Hepatocyte (in vitro differentiated cells): ENCODE results near the gene HSD11B1. TPM values are rescaled to one million over a fixed set of nuclear protein-coding genes. Genes with fewer than 3 reads are reported as not detected.

Experiments used
- DNase-seq: peaks from one replicate; pipeline ENCODE4 v3.0.0-alpha.2; 2016; ENCODE audit warnings: low spot score
- H2AFZ ChIP-seq: fragments of 200-600 bp; sonication (generic); 2 replicates; pipeline ENCODE4 v1.6.0; 2016; ENCODE audit warnings: antibody characterized with exemption, mild to moderate bottlenecking
- H3K27ac ChIP-seq: fragments of 200-600 bp; sonication (generic); 2 replicates; pipeline ENCODE4 v1.5.1; 2016; ENCODE audit warnings: mild to moderate bottlenecking
- H3K27me3 ChIP-seq: fragments of 200-600 bp; sonication (generic); 2 replicates; pipeline ENCODE4 v1.6.1; 2016
- H3K36me3 ChIP-seq: fragments of 200-600 bp; sonication (generic); replicated peaks from 2 replicates; pipeline ENCODE4 v1.5.1; 2016; ENCODE audit warnings: low read depth; ENCODE audit not compliant: insufficient read depth
- H3K4me1 ChIP-seq: fragments of 200-600 bp; sonication (generic); 2 replicates; pipeline ENCODE4 v1.5.1; 2016; ENCODE audit warnings: mild to moderate bottlenecking, moderate library complexity; ENCODE audit not compliant: insufficient read depth
- H3K4me2 ChIP-seq: fragments of 200-600 bp; sonication (generic); 2 replicates; pipeline ENCODE4 v1.6.0; 2016
- H3K4me3 ChIP-seq: fragments of 200-600 bp; sonication (generic); 2 replicates; pipeline ENCODE4 v1.5.1; 2016; ENCODE audit warnings: mild to moderate bottlenecking
- H3K79me2 ChIP-seq: fragments of 200-600 bp; sonication (generic); 2 replicates; pipeline ENCODE4 v1.6.0; 2017; ENCODE audit warnings: mild to moderate bottlenecking
- H3K9me2 ChIP-seq: fragments of 200-600 bp; sonication (generic); replicated peaks from 2 replicates; pipeline ENCODE4 v1.6.0; 2017; ENCODE audit warnings: mild to moderate bottlenecking; ENCODE audit not compliant: insufficient read depth
- H3K9me3 ChIP-seq: fragments of 200-600 bp; sonication (generic); 2 replicates; pipeline ENCODE4 v1.5.1; 2016; ENCODE audit warnings: low read depth, mild to moderate bottlenecking
- H4K20me1 ChIP-seq: fragments of 200-600 bp; sonication (generic); 2 replicates; pipeline ENCODE4 v1.6.0; 2016; ENCODE audit warnings: mild to moderate bottlenecking; ENCODE audit not compliant: insufficient read depth, poor library complexity, severe bottlenecking
- EZH2 ChIP-seq: fragments of 200-600 bp; sonication (generic); IDR thresholded peaks from 2 replicates; pipeline ENCODE4 v1.6.1; 2016; ENCODE audit warnings: antibody characterized with exemption, mild to moderate bottlenecking, borderline replicate concordance
- EZH2phosphoT487 ChIP-seq: fragments of 200-600 bp; sonication (generic); IDR thresholded peaks from one replicate; pipeline ENCODE4 v1.6.1; 2018; ENCODE audit warnings: antibody characterized with exemption, mild to moderate bottlenecking, low read depth, moderate library complexity; ENCODE audit not compliant: unreplicated experiment, severe bottlenecking
- WGBS: methylation state at CpG from one replicate; pipeline ENCODE4 v1.1.6; 2016; ENCODE audit warnings: low lambda C conversion rate; ENCODE audit errors: missing lambda C conversion rate; 5-methylcytosine and 5-hydroxymethylcytosine counted together
- polyA plus RNA-seq: library from polyadenylated mRNA; unstranded; fragments of >200 nt; fragmentation: Nextera tagmentation; extraction: Ambion mirVana; gene quantifications from 2 replicates; pipeline ENCODE4 v1.2.1, GENCODE V29; 2016
- total RNA-seq: library from RNA; depleted of rRNA; stranded (reverse); fragments of >200 nt; gene quantifications from 2 replicates; pipeline ENCODE4 v1.2.3, GENCODE V29; 2014
- TF ChIP-seq, protein P1 (sequence below): fragments of 200-600 bp; sonication (generic); IDR thresholded peaks from 2 replicates; pipeline ENCODE4 v1.5.1; 2016; ENCODE audit warnings: antibody characterized with exemption, mild to moderate bottlenecking; ENCODE audit not compliant: poor library complexity

Gene HSD11B1
- total and polyA plus RNA-seq, 2 experiments from 2014 or later: 1.7 TPM; not detected in 1

DNA sequence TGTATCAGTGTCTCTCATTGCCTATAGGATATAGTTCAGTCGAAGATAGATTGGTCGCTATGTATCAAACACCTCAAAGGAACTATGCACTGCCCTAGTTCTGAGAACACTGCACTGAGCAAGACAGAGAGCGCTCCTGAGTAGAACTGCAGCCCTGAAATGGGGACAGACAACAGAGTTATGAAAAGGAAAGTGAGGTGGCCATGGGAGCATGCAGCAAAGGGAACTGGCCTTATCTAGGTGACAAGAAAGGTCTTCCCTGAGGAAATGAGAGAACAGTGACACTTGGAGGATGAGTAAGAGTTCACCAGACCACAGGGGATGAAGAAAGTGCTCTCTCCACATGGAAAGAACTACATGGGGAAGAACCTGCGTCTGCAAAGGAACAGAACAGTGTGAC lies 36.9 kb upstream of the HSD11B1 start:
- no peaks in the 10 kb centered on the region for H3K36me3 ChIP-seq
- H3K79me2 ChIP-seq: no peaks in the 10 kb centered on the region
- H3K9me3 ChIP-seq: no peaks in the 10 kb centered on the region
- DNase-seq: no peak
- WGBS: 86% methylated on average over 4 of the region's 4 CpGs
- H3K4me3 ChIP-seq: no peak overlapping the region
- no peak overlapping the region for H3K27ac ChIP-seq
- H3K9me2 ChIP-seq: no peaks in the 10 kb centered on the region
- no peaks in the 10 kb centered on the region for H3K4me1 ChIP-seq
- H4K20me1 ChIP-seq: no peaks in the 10 kb centered on the region
- no peaks in the 10 kb centered on the region for H3K27me3 ChIP-seq
- no peak overlapping the region for H3K4me2 ChIP-seq
- TF ChIP-seq EZH2phosphoT487 (no peak), EZH2 (no peak)
- TF ChIP-seq, protein P1, sequence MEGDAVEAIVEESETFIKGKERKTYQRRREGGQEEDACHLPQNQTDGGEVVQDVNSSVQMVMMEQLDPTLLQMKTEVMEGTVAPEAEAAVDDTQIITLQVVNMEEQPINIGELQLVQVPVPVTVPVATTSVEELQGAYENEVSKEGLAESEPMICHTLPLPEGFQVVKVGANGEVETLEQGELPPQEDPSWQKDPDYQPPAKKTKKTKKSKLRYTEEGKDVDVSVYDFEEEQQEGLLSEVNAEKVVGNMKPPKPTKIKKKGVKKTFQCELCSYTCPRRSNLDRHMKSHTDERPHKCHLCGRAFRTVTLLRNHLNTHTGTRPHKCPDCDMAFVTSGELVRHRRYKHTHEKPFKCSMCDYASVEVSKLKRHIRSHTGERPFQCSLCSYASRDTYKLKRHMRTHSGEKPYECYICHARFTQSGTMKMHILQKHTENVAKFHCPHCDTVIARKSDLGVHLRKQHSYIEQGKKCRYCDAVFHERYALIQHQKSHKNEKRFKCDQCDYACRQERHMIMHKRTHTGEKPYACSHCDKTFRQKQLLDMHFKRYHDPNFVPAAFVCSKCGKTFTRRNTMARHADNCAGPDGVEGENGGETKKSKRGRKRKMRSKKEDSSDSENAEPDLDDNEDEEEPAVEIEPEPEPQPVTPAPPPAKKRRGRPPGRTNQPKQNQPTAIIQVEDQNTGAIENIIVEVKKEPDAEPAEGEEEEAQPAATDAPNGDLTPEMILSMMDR: no peak
- no peak overlapping the region for H2AFZ ChIP-seq

DNA sequence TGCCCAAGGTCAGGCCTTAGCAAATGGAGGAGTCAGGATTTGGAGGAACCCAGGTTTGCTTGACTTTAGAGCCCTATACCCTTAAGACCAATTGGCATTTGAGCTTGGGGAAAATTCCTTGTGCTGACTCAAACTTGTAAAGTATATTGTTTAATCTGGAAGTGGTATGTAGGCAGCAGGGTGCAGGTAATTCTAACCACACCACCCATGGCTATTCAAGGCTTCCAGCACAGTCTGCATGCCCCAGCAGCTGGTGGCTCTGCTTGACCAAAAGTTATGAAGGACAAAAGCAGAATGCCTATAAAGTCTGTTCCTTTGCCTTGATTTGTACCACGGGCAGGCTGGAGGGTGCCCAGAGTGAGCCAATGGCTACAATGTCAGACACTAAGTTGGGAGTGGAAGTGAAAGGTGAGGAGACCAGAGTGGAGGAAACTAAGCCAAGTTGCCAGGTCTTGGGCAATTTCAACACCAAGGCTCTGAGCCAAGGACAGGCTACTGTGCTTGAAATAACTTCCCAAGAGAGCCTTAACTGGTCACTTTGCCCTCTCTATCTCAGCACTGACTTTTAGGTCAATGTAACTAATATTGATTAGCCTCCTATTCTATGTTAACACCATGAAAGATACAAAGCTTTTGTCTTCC lies 34.1 kb upstream of the HSD11B1 start:
- H2AFZ ChIP-seq: no peak overlapping the region
- no peaks in the 10 kb centered on the region for H3K9me3 ChIP-seq
- H3K27me3 ChIP-seq: no peaks in the 10 kb centered on the region
- peaks cover 21% of the 10 kb centered on the region for H3K4me1 ChIP-seq
- TF ChIP-seq, protein P1: no peak
- no peak for TF ChIP-seq EZH2
- no peak for TF ChIP-seq EZH2phosphoT487
- no peak overlapping the region for H3K4me2 ChIP-seq
- no peaks in the 10 kb centered on the region for H3K9me2 ChIP-seq
- WGBS: 86% methylated on average over 1 of the region's 1 CpG
- H3K27ac ChIP-seq: no peak overlapping the region
- no peaks in the 10 kb centered on the region for H4K20me1 ChIP-seq
- DNase-seq: no peak
- H3K36me3 ChIP-seq: no peaks in the 10 kb centered on the region
- H3K79me2 ChIP-seq: no peaks in the 10 kb centered on the region
- no peak overlapping the region for H3K4me3 ChIP-seq

DNA sequence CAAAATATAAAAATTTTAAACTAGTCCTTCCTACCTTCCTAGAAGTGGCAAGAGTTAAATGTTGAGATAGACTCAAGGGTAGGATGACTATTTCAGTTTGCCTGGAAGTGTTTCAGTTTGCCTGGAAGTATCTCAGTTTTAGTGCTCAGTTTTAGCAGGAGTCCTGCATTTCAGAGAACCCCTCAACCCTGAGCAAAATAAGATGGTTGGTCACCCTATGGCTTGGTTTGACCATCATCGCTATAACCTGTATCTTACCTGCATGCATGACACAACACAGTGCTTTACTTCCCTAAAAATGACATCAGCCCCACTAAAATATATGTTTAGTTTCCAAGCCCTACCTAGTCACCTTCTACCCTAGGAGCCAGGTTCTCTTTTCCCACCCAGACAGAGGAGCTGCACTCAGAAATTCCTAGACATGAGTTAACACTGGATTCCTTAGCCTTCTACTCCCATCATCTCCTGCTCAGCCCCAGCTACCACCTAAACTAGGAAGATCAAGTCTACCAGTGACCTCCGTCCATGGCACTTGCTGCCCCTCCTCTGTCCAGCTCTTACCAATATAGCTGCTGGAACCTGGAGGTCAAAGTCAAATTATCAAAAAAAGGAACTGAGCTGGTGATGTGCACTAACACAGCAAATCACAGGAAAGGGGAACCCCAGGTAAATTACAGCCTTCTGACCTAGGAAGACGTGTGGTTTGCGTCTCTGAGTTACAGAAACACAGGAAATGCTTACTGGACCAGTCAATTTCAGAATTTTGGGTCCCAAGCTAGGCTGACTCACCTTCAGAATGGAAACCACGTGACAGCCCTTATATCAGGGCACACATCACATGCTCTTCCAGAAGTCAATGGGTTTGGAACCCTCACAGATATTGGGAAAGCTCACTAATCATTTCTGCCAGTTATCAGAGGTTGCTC lies 31.7 kb upstream of the HSD11B1 start:
- H3K27me3 ChIP-seq: peaks cover 15% of the 10 kb centered on the region
- no peak overlapping the region for H2AFZ ChIP-seq
- H4K20me1 ChIP-seq: no peaks in the 10 kb centered on the region
- no peaks in the 10 kb centered on the region for H3K9me2 ChIP-seq
- no peak overlapping the region for H3K4me3 ChIP-seq
- no peaks in the 10 kb centered on the region for H3K9me3 ChIP-seq
- no peak for DNase-seq
- no peaks in the 10 kb centered on the region for H3K36me3 ChIP-seq
- H3K4me1 ChIP-seq: peaks cover 28% of the 10 kb centered on the region
- TF ChIP-seq EZH2phosphoT487 (no peak), EZH2 (no peak)
- TF ChIP-seq, protein P1: no peak
- no peak overlapping the region for H3K4me2 ChIP-seq
- H3K27ac ChIP-seq: peak overlapping the region; percentile 8
- 78% methylated on average over 5 of the region's 5 CpGs for WGBS
- H3K79me2 ChIP-seq: no peaks in the 10 kb centered on the region
